Activated T-cell treated with anti-CD3 and anti-CD28 coated beads, Interleukin-2, amount 50 U/mL, for 24 hours (primary cell): ENCODE measurements around the gene FN3K.

Experiments
- DNase-seq: peaks from one replicate; pipeline ENCODE4 v3.0.0-alpha.2; 2020
- H3K27ac Mint-ChIP-seq: 2 replicates; pipeline ENCODE4 v1.8.0; 2020; ENCODE audit warnings: mild to moderate bottlenecking, mixed read lengths
- H3K27me3 Mint-ChIP-seq: 2 replicates; pipeline ENCODE4 v1.8.0; 2020; ENCODE audit warnings: mixed read lengths
- H3K36me3 Mint-ChIP-seq: 2 replicates; pipeline ENCODE4 v1.8.0; 2020; ENCODE audit warnings: low read depth, mixed read lengths
- H3K4me1 Mint-ChIP-seq: 2 replicates; pipeline ENCODE4 v1.8.0; 2020; ENCODE audit warnings: low read depth, mixed read lengths
- H3K4me3 Mint-ChIP-seq: 2 replicates; pipeline ENCODE4 v1.8.0; 2020; ENCODE audit warnings: mild to moderate bottlenecking, moderate library complexity, mixed read lengths
- H3K9me3 Mint-ChIP-seq: 2 replicates; pipeline ENCODE4 v1.8.0; 2020; ENCODE audit warnings: mixed read lengths

FN3K gene

GRCh38 chr17:82716203-82717010 lies 19.0 kb upstream of the FN3K start, which contains the start of gene FN3KRP:
FN3KRP (plus strand) TSS chr17:82716706; CDS start chr17:82716756, 50 bp downstream.
- DNase-seq, result peak; percentile 89
- Mint-ChIP-seq H3K27ac (peak within 1 kb of the TSS; percentile 95), H3K36me3 (peaks cover 36% of the 10 kb centered on the region), H3K4me1 (peaks cover 21% of the 10 kb centered on the region), H3K4me3 (peak within 1 kb of the TSS; percentile 97), H3K9me3 (no peaks in the 10 kb centered on the region), H3K27me3 (no peaks in the 10 kb centered on the region)

- Mint-ChIP-seq H3K4me3 (no peak overlapping the region), H3K27ac (peak overlapping the region; percentile 34), H3K4me1 (peaks cover 21% of the 10 kb centered on the region), H3K36me3 (peaks cover 55% of the 10 kb centered on the region), H3K27me3 (no peaks in the 10 kb centered on the region), H3K9me3 (no peaks in the 10 kb centered on the region)
- no peak for DNase-seq
Observed at GRCh38 chr17:82718986-82719685, 16.3 kb upstream of the FN3K start.

GRCh38 chr17:82720204-82720603 lies 15.2 kb upstream of the FN3K start:
- Mint-ChIP-seq H3K27me3 (no peaks in the 10 kb centered on the region), H3K9me3 (no peaks in the 10 kb centered on the region), H3K4me3 (no peak overlapping the region), H3K36me3 (peaks cover 56% of the 10 kb centered on the region), H3K4me1 (peaks cover 21% of the 10 kb centered on the region), H3K27ac (no peak overlapping the region)
- DNase-seq, result no peak

- DNase-seq, result no peak
- no peaks in the 10 kb centered on the region for H3K9me3 Mint-ChIP-seq
- peaks cover 12% of the 10 kb centered on the region for H3K4me1 Mint-ChIP-seq
- H3K4me3 Mint-ChIP-seq, result no peak overlapping the region
- H3K27me3 Mint-ChIP-seq, result no peaks in the 10 kb centered on the region
- H3K36me3 Mint-ChIP-seq, result peaks cover 68% of the 10 kb centered on the region
- H3K27ac Mint-ChIP-seq, result no peak overlapping the region
Observed at GRCh38 chr17:82722341-82723013, 12.9 kb upstream of the FN3K start.

- Mint-ChIP-seq H3K27me3 (no peaks in the 10 kb centered on the region), H3K4me3 (no peak overlapping the region), H3K4me1 (peaks cover 5% of the 10 kb centered on the region), H3K9me3 (no peaks in the 10 kb centered on the region), H3K36me3 (peaks cover 73% of the 10 kb centered on the region), H3K27ac (no peak overlapping the region)
- no peak for DNase-seq
Observed at GRCh38 chr17:82723169-82723807, 12.1 kb upstream of the FN3K start.

GRCh38 chr17:82726427-82726826 lies 9.0 kb upstream of the FN3K start:
- DNase-seq, result no peak
- Mint-ChIP-seq H3K27ac (no peak overlapping the region), H3K4me3 (no peak overlapping the region), H3K27me3 (no peaks in the 10 kb centered on the region), H3K9me3 (no peaks in the 10 kb centered on the region), H3K36me3 (peaks cover 68% of the 10 kb centered on the region), H3K4me1 (no peaks in the 10 kb centered on the region)

- Mint-ChIP-seq H3K4me3 (no peak overlapping the region), H3K36me3 (peaks cover 74% of the 10 kb centered on the region), H3K27ac (no peak overlapping the region), H3K4me1 (no peaks in the 10 kb centered on the region), H3K9me3 (peaks cover 6% of the 10 kb centered on the region), H3K27me3 (no peaks in the 10 kb centered on the region)
- DNase-seq, result no peak
Observed at GRCh38 chr17:82729479-82730260, 5.7 kb upstream of the FN3K start.

- no peaks in the 10 kb centered on the region for H3K27me3 Mint-ChIP-seq
- no peak for DNase-seq
- no peak overlapping the region for H3K4me3 Mint-ChIP-seq
- H3K4me1 Mint-ChIP-seq, result peaks cover 2% of the 10 kb centered on the region
- peaks cover 59% of the 10 kb centered on the region for H3K36me3 Mint-ChIP-seq
- peaks cover 6% of the 10 kb centered on the region for H3K9me3 Mint-ChIP-seq
- no peak overlapping the region for H3K27ac Mint-ChIP-seq
Observed at GRCh38 chr17:82732118-82732743, 3.2 kb upstream of the FN3K start.

- Mint-ChIP-seq H3K27me3 (no peaks in the 10 kb centered on the region), H3K4me3 (peak overlapping the region; percentile 55), H3K27ac (no peak overlapping the region), H3K9me3 (peaks cover 21% of the 10 kb centered on the region), H3K4me1 (peaks cover 2% of the 10 kb centered on the region), H3K36me3 (peaks cover 41% of the 10 kb centered on the region)
- DNase-seq, result no peak
Observed at GRCh38 chr17:82736511-82737185, 1.2 kb downstream of the FN3K start.

- no peak for DNase-seq
- H3K27ac Mint-ChIP-seq, result no peak overlapping the region
- no peak overlapping the region for H3K4me3 Mint-ChIP-seq
- peaks cover 2% of the 10 kb centered on the region for H3K4me1 Mint-ChIP-seq
- H3K36me3 Mint-ChIP-seq, result peaks cover 32% of the 10 kb centered on the region
- no peaks in the 10 kb centered on the region for H3K27me3 Mint-ChIP-seq
- H3K9me3 Mint-ChIP-seq, result peaks cover 17% of the 10 kb centered on the region
Observed at GRCh38 chr17:82737967-82738877, 2.8 kb downstream of the FN3K start.

GRCh38 chr17:82740906-82741759 lies 5.7 kb downstream of the FN3K start:
- peaks cover 16% of the 10 kb centered on the region for H3K9me3 Mint-ChIP-seq

More at GRCh38 chr17:82740906-82741759, 5.7 kb downstream of the FN3K start:
- Mint-ChIP-seq H3K27ac (no peak overlapping the region), H3K36me3 (peaks cover 23% of the 10 kb centered on the region), H3K4me1 (peaks cover under 1% of the 10 kb centered on the region), H3K4me3 (no peak overlapping the region), H3K27me3 (no peaks in the 10 kb centered on the region)
- no peak for DNase-seq
